Measurements from ENCODE around the gene VWCE.
"Not testable (repeated sequence)": the region's sequence is repeated elsewhere in the genome, so short reads cannot be mapped to it uniquely, and the experiment has no call there.

DNA sequence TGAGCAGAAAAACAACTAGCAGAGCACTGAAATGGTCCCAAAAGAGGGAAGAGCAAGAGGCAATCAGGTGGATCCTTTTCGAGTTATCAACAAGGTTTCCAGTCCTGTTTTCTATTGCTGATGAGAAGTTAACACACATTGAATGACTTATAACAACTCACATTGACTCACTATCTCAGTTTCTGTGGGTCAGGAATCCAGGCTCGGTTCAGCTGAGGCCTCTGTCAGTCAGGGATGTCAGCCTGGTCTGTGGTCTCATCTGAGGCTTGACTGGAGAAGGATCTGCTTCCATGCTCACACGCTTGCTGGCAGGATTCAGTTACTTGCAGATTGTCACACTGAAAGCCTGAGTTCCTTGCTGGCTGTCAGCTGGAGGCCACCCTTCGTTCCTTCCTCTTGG, 58.0 kb downstream of the VWCE start:
- not testable (repeated sequence) for TF ChIP-seq EZH2 (IDR thresholded peaks at IDR 0.05; ENCODE audit: insufficient read depth, poor library complexity, severe bottlenecking); EZH2phosphoT487 (IDR thresholded peaks at IDR 0.05; ENCODE audit: insufficient read depth, low read depth)

Data from GM23248 (cell line).